T47D (cell line): Measurements from ENCODE around the gene LRP5.

Source experiments
- DNase-seq, 2 experiments: peaks; one replicate each; pipeline versions ENCODE4 v3.0.0 to v3.0.0-alpha.2; 2011 to 2012; ENCODE audit warnings: low read depth in 1 of 2, low spot score in 1 of 2
- JUND ChIP-seq: IDR thresholded peaks from 2 replicates; pipeline ENCODE4 v1.6.1; 2012; ENCODE audit warnings: low read depth
- in situ Hi-C: cut with HindIII; loops from 2 replicates; pipeline ENCODE4 v1.10.0; 2016; ENCODE audit warnings: low sequenced_read_pairs, low pct_unique_long_range_greater_than_20kb

Gene LRP5

DNA sequence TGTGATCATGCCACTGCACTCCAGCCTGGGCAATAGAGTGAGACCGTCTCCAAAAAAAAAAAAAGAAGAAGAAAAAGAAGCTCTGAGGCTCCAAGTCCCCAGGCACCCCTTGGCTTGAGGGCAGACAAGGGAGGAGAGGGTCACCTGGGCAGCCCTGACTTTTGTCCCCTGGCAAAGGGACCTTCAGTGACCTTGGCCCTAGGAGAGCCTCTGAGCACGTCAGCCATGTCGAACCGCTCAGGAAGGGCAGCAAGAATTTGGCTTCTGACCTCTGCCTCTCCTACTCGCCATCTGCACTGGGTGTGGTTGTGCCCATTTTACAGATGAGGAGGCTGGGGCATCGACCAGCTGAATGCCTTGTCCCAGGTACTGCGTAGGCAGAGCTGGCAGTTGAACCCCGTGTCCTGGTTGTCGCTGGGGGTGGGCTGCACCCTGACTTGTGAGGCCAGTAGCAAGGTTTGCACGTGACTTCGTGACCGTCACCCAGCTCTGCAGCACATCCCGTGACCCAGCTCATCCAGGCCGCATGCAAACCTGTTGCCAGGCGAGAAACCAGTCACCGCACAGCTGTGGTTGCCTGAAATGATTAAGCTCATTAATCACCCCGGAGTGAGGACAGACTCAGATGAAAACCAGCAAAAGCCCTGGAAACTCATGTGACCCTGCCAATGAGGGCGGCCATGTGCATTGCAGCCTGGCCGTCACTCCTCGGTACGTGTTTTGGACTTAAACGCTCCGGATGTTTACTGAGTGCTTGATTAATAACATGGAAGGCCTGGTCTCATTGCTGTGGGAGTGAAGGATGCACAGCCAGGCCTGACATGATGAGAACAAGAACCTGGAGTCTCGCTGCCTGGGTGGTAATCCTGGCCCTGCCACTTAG, 100.4 kb downstream of the LRP5 start:
- no peak for DNase-seq
- no peak for TF ChIP-seq JUND
- in situ Hi-C loops = no loop called here

DNA sequence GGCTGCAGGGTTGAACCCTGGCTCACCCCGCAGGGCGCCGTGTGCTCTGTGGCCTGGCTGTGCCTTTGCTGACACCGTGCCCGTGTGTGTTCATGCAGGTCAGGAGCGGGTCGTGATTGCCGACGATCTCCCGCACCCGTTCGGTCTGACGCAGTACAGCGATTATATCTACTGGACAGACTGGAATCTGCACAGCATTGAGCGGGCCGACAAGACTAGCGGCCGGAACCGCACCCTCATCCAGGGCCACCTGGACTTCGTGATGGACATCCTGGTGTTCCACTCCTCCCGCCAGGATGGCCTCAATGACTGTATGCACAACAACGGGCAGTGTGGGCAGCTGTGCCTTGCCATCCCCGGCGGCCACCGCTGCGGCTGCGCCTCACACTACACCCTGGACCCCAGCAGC, 101.2 kb downstream of the LRP5 start:
- in situ Hi-C loops = no loop called here
- DNase-seq = no peak
- no peak for TF ChIP-seq JUND

DNA sequence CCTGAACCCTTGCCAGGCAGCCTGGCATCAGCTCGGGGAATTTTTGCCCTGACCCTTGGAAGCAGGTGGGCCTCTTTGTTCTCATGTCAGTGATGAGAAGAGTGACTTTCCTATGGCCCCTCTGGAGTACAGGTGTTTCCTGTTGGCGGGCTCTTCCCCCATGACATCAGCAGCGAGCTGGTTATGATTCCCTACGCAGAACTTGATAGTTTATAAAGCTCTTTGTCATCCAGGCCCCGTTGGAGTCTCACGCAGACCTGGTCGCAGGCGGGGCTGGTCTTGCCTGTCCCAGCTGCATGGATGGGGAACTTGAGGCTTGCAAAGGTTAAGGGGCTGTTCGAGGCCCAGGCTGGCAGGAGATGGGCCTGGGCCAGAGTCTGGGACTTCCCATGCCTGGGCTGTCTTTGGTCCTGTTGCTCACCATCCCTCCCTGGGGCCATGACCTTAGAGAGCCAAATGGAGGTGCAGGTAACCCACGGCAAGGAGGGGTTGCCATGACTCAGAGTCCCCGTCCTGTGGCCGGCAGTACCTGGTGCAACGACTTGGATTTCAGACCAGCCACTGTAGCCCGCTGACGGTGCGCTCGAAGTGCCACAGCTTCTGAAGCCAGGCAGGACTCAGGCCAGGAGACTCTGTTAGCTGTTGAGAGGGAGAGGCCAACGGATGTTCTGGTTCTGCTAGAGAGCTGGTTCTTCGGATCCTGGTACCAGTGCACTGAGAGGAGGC, 102.3 kb downstream of the LRP5 start:
- in situ Hi-C loops = no loop called here
- TF ChIP-seq JUND = no peak
- DNase-seq = no peak

DNA sequence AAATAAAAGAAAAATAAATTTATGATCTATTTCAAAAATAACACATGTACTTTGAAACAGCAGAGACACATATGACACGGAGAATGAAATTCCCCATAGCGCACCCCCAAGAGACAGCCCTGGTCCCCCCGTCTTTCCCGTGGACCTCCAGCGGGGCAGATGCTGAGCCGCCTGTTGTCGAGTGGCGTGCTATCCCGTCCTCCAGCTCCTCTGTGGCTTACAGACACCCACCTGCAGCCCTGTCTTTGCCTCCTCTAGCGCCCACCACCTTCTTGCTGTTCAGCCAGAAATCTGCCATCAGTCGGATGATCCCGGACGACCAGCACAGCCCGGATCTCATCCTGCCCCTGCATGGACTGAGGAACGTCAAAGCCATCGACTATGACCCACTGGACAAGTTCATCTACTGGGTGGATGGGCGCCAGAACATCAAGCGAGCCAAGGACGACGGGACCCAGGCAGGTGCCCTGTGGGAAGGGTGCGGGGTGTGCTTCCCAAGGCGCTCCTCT, 103.7 kb downstream of the LRP5 start:
- in situ Hi-C loops = no loop called here
- no peak for TF ChIP-seq JUND
- no peak for DNase-seq

DNA sequence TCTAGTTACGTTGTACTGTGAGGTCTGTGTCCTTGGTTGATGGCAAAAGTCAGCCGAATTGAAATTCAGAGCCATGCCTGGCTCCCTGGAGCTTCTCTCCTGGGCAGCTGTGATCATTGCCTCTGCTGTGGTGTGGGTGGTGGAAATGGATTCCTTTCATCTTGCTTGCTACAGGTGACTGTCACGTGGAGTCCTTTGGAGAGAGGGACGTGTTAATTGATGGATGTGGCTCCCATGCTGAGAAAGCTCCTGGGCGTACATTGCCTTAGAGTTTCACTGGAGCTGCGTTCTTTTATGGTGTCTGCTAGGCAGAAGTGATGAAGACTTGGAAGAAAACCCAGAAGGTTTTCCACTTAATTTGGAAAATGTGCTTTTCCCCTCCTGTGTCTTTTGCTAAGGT, 106.3 kb downstream of the LRP5 start:
- in situ Hi-C loops = no loop called here
- TF ChIP-seq JUND = no peak

DNA sequence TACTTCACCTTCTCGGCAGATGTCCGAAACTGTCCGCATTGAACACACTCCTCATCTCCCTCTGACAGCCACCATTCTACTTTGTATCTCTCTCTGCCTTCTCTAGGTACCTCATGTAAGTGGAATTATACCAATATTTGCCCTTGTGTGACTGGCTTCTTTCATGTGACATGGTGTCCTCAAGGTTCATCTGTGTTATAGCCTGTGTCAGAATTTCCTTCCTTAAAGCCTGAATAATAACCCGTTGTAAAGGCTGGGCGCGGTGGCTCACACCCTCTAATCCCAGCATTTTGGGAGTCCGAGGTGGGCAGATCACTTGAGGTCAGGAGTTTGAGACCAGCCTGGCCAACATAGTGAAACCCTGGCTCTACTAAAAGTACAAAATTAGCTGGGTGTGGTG, 107.8 kb downstream of the LRP5 start:
- no peak for TF ChIP-seq JUND
- in situ Hi-C loops = no loop called here
- no peak for DNase-seq

More for the DNA sequence above, 106.3 kb downstream of the LRP5 start:
- DNase-seq = no peak

DNA sequence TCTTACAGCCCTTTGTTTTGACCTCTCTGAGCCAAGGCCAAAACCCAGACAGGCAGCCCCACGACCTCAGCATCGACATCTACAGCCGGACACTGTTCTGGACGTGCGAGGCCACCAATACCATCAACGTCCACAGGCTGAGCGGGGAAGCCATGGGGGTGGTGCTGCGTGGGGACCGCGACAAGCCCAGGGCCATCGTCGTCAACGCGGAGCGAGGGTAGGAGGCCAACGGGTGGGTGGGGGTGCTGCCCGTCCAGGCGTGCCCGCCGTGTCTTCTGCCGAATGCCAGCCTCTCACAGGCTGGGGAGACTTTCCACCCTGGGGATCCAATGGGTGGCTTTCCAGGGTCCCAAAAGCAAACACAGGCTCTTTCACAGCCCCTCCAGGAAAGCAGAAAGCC, 111.1 kb downstream of the LRP5 start:
- DNase-seq = no peak
- in situ Hi-C loops = no loop called here
- no peak for TF ChIP-seq JUND

DNA sequence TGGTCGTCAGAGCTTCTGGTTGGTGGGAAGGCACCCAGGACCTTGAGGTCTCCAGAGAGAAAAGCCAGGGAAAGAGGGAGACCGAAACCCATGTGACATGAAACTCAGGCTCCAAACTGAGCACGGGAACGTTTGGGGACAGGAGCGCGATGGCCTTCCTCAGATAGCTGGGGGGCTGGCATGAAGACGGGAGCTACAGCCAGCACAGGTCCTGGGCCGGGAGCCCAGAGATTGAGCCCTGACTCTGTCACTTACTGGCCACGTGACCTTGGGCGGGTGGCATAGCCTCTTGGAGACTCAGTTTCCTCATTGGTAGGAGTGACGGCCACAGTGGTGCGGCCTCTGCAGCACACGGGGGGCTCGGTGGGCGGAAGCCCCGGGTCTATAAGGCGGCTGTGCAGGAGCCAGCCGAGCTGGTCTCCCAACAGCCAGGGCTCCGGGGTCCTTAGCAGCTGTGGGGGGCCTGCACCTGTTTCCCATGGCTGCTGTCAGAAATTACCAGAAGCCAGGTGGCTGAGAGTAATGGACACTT, 111.8 kb downstream of the LRP5 start:
- in situ Hi-C loops = no loop called here

DNA sequence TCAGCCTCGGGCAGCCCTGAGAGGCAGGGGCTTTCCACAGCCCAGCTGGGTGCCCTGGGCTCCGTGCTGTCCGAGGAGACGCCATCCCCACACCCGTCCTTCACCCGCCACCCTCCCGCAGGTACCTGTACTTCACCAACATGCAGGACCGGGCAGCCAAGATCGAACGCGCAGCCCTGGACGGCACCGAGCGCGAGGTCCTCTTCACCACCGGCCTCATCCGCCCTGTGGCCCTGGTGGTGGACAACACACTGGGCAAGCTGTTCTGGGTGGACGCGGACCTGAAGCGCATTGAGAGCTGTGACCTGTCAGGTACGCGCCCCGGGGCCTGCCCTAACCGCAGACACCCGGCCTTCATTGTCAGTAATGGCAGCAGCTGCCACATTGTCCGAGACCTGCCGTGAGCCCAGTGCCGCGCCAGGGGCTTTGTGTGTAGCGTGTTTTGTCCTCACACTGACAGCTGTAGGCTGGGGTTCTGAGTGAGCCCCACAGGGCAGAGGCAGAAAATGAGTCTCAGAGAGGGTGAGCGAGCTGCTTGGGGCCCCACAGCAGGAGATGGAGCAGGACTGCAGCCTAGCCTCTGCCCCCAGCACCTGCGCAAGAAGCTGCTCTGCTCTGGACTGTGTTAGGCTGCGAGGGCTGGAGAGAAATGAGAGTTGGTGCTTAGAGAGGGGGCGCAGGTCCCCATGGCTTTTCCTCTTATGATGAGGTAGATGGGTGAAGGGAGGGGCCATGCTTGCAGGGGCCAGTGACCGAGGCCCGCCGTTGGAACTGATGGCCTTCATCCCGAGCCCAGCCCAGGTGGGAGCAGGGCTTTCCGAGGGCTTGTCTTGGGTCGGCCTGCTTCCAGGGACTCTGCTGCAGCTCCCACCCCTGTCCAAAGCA, 112.8 kb downstream of the LRP5 start:
- no peak for DNase-seq
- in situ Hi-C loops = no loop called here

More for the DNA sequence above, 111.8 kb downstream of the LRP5 start:
- no peak for DNase-seq
- no peak for TF ChIP-seq JUND

DNA sequence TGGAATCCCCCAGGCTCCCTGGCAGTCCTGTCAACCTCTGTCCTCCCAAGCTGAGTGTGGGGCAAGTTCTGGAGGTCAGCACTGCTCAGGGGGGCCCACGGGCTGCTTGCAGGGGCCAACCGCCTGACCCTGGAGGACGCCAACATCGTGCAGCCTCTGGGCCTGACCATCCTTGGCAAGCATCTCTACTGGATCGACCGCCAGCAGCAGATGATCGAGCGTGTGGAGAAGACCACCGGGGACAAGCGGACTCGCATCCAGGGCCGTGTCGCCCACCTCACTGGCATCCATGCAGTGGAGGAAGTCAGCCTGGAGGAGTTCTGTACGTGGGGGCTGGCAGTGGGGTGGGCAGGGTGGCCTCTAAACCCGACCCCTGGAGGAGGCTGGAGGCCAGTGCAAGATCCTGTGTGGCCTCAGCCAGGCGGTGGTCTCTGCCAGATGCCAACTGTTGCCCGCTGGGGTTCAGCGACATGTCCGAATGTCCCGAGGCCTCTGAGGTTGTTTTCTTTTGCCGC, 113.5 kb downstream of the LRP5 start:
- no peak for TF ChIP-seq JUND
- no peak for DNase-seq
- in situ Hi-C loops = no loop called here

More for the DNA sequence above, 112.8 kb downstream of the LRP5 start:
- TF ChIP-seq JUND = no peak

DNA sequence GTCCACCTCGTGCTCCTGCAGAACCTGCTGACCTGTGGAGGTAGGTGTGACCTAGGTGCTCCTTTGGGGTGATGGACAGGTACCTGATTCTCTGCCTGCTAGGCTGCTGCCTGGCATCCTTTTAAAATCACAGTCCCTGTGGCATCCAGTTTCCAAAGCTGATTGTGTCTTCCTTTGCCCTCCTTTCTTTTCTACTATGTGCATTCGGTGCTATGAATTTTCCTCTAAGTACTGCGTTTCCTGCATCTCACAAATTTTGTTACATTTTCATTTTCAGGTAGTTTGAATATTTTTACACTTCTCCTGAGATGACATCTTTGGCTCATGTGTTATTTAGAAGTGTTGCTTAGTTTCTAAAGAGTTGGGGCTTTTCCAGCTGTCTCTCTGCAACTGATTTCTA, 117.3 kb downstream of the LRP5 start:
- TF ChIP-seq JUND = no peak
- no peak for DNase-seq
- in situ Hi-C loops = no loop called here

DNA sequence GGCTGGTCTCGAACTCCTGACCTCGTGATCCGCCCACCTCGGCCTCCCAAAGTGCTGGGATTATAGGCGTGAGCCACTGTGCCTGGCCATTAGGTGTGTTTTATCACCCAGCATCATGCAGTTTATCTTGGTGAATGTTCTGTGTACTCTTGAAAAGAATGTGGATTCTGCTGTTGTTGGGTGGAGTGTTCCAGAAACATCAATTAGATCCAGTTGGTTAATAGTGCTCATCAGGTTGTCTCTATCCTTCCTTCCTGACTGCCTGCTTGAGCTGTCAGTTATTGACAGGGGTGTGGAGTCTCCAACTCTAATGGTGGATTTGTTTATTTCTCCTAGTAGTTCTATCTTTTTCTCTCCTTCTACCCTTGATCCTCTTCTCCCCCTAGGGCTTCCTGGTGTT, 118.0 kb downstream of the LRP5 start:
- no peak for TF ChIP-seq JUND
- DNase-seq = no peak
- in situ Hi-C loops = no loop called here
